Measurements from ENCODE around the gene KPTN. TPM values are rescaled to one million over a fixed set of nuclear protein-coding genes. Genes with fewer than 3 reads are reported as not detected.

Gene KPTN
- polyA plus RNA-seq, 1 donor (not counting 4 experiments of a cell fraction or from before 2014, with no cell fraction given) = 7.3 TPM

GRCh38 chr19:47428177-47428894, 55.7 kb downstream of the KPTN start:
- no peaks in the 10 kb centered on the region for H3K9me1 ChIP-seq (ENCODE audit: control insufficient read depth, extremely low read depth, insufficient read depth, low read length)
- H3K36me3 ChIP-seq (ENCODE audit: control insufficient read depth in 2 of 2, extremely low read depth in 1 of 2, insufficient read depth in 2 of 2, low read length in 2 of 2) = no peaks in the 10 kb centered on the region
- no peaks in the 10 kb centered on the region for H3K79me2 ChIP-seq (ENCODE audit: control insufficient read depth, insufficient read depth, low read length)
- H4K20me1 ChIP-seq (ENCODE audit: control insufficient read depth, extremely low read depth, insufficient read depth, low read length) = no peaks in the 10 kb centered on the region
- H3K4me2 ChIP-seq (ENCODE audit: control insufficient read depth, extremely low read depth, insufficient read depth, low read depth, low read length) = peak overlapping the region; percentile 85
- peak overlapping the region in 2 of 3 experiments; percentile 49 to 59 for H3K4me3 ChIP-seq (ENCODE audit: control insufficient read depth in 2 of 3, extremely low read depth in 1 of 3, insufficient read depth in 2 of 3, low read depth in 1 of 3, low read length in 3 of 3)
- dilution Hi-C loops (cut with MboI; ENCODE audit: extremely low pct_ligation_motif_present, low sequenced_read_pairs) = no loop called here
- DNase-seq (ENCODE audit: low read depth, low spot score) (peak; percentile 99), FAIRE-seq (peak; percentile 80)
- H3K27ac ChIP-seq (ENCODE audit: control insufficient read depth, insufficient read depth, low read length) = no peak overlapping the region
- peaks cover 13% of the 10 kb centered on the region for H3K4me1 ChIP-seq (ENCODE audit: control insufficient read depth, extremely low read depth, insufficient read depth, low read length)
- H2AFZ ChIP-seq (ENCODE audit: control insufficient read depth, low read length) = peak overlapping the region; percentile 51
- peaks cover 20% of the 10 kb centered on the region for H3K27me3 ChIP-seq (ENCODE audit: control insufficient read depth, extremely low read depth, insufficient read depth, low read length)
- TF ChIP-seq EZH2 (IDR thresholded peaks at IDR 0.05; ENCODE audit: low read length) (no peak), CTCF (optimal IDR thresholded peaks at IDR 0.05 in 1 of 3, IDR thresholded peaks at IDR 0.05 in 1 of 3, conservative IDR thresholded peaks at IDR 0.05 in 1 of 3; ENCODE audit: extremely low read depth in 1 of 3, insufficient read depth in 2 of 3, low read length in 3 of 3) (no peak)
- no peak overlapping the region for H3K9ac ChIP-seq (ENCODE audit: control insufficient read depth, extremely low read depth, insufficient read depth, low read length)
- H3K9me3 ChIP-seq (ENCODE audit: control insufficient read depth, low read depth, low read length) = no peaks in the 10 kb centered on the region

GRCh38 chr19:47427241-47428176, 56.5 kb downstream of the KPTN start:
- H2AFZ ChIP-seq (ENCODE audit: control insufficient read depth, low read length) = no peak overlapping the region
- no peak for TF ChIP-seq EZH2 (IDR thresholded peaks at IDR 0.05; ENCODE audit: low read length)
- TF ChIP-seq CTCF (optimal IDR thresholded peaks at IDR 0.05 in 1 of 3, IDR thresholded peaks at IDR 0.05 in 1 of 3, conservative IDR thresholded peaks at IDR 0.05 in 1 of 3; ENCODE audit: extremely low read depth in 1 of 3, insufficient read depth in 2 of 3, low read length in 3 of 3) = peak; percentile 96 to 97 (median 97)
- DNase-seq (ENCODE audit: low read depth, low spot score) (no peak), FAIRE-seq (peak; percentile 67)
- no peak overlapping the region for H3K9ac ChIP-seq (ENCODE audit: control insufficient read depth, extremely low read depth, insufficient read depth, low read length)
- peaks cover 13% of the 10 kb centered on the region for H3K4me1 ChIP-seq (ENCODE audit: control insufficient read depth, extremely low read depth, insufficient read depth, low read length)
- H3K9me3 ChIP-seq (ENCODE audit: control insufficient read depth, low read depth, low read length) = no peaks in the 10 kb centered on the region
- H3K79me2 ChIP-seq (ENCODE audit: control insufficient read depth, insufficient read depth, low read length) = no peaks in the 10 kb centered on the region
- peak overlapping the region; percentile 85 for H3K4me2 ChIP-seq (ENCODE audit: control insufficient read depth, extremely low read depth, insufficient read depth, low read depth, low read length)
- no peaks in the 10 kb centered on the region for H3K36me3 ChIP-seq (ENCODE audit: control insufficient read depth in 2 of 2, extremely low read depth in 1 of 2, insufficient read depth in 2 of 2, low read length in 2 of 2)
- peak overlapping the region in 1 of 3 experiments; percentile 59 for H3K4me3 ChIP-seq (ENCODE audit: control insufficient read depth in 2 of 3, extremely low read depth in 1 of 3, insufficient read depth in 2 of 3, low read depth in 1 of 3, low read length in 3 of 3)
- no peaks in the 10 kb centered on the region for H3K9me1 ChIP-seq (ENCODE audit: control insufficient read depth, extremely low read depth, insufficient read depth, low read length)
- dilution Hi-C loops (cut with MboI; ENCODE audit: extremely low pct_ligation_motif_present, low sequenced_read_pairs) = no loop called here
- no peaks in the 10 kb centered on the region for H4K20me1 ChIP-seq (ENCODE audit: control insufficient read depth, extremely low read depth, insufficient read depth, low read length)
- H3K27me3 ChIP-seq (ENCODE audit: control insufficient read depth, extremely low read depth, insufficient read depth, low read length) = peaks cover 28% of the 10 kb centered on the region
- no peak overlapping the region for H3K27ac ChIP-seq (ENCODE audit: control insufficient read depth, insufficient read depth, low read length)

Other genes with a start within 250 kb of the KPTN start
- 2.2 to 3.8 TPM (median 2.8 TPM) in 3 replicates for gene CCDC9, start 227.7 kb downstream of the KPTN start, polyA plus RNA-seq
- gene INAFM1, start 209.3 kb downstream of the KPTN start, polyA plus RNA-seq = 0.35 to 0.68 TPM (median 0.50 TPM) in 3 replicates
- gene C5AR1, start 174.4 kb downstream of the KPTN start, polyA plus RNA-seq = 0.15 to 0.63 TPM (median 0.42 TPM) in 3 replicates
- 0.01 TPM in 1 of 3 replicates, not detected in the others for gene C5AR2, start 152.0 kb downstream of the KPTN start, polyA plus RNA-seq
- 6.4 to 9.1 TPM (median 8.9 TPM) in 3 replicates for gene DHX34, start 134.9 kb downstream of the KPTN start, polyA plus RNA-seq
- 1.7 to 4.3 TPM (median 3.0 TPM) in 3 replicates for gene MEIS3, start 64.7 kb downstream of the KPTN start, polyA plus RNA-seq
- 0.03 to 0.17 TPM (median 0.04 TPM) in 3 replicates for gene SLC8A2, start 12.3 kb downstream of the KPTN start, polyA plus RNA-seq
- 89.0 to 109 TPM (median 99.8 TPM) in 3 replicates for gene NAPA, start 30.8 kb upstream of the KPTN start, polyA plus RNA-seq
- gene ZNF541, start 88.9 kb upstream of the KPTN start, polyA plus RNA-seq = not detected in 3 replicates
- gene BICRA, start 124.9 kb upstream of the KPTN start, polyA plus RNA-seq = 0.28 to 0.50 TPM (median 0.42 TPM) in 3 replicates
- gene EHD2, start 229.2 kb upstream of the KPTN start, polyA plus RNA-seq = 18.3 to 48.5 TPM (median 23.7 TPM) in 3 replicates